Measurements from ENCODE around the gene GHITM.

GRCh38 chr10:84188815-84189214, 49.5 kb downstream of the GHITM start:
- TF ChIP-seq EZH2 (IDR thresholded peaks at IDR 0.05) (no peak), POLR2AphosphoS5 (IDR thresholded peaks at IDR 0.05; ENCODE audit: borderline replicate concordance, low read depth, low read length) (no peak), FOXP2 (optimal IDR thresholded peaks at IDR 0.05; ENCODE audit: control extremely low read depth, extremely low read length, insufficient read depth) (no peak)
